Body of pancreas (tissue), 4 donors: ENCODE results near the gene CD248. TPM values are rescaled to one million over a fixed set of nuclear protein-coding genes. Genes with fewer than 3 reads are reported as not detected.

ENCODE experiments used
- ATAC-seq: fragments of 150-250 bp; one replicate; pipeline ENCODE4 v1.9.1; 2016
- DNase-seq, 4 donors: peaks; one replicate each; pipeline ENCODE4 v3.0.0-alpha.2; 2019
- H3K27ac ChIP-seq, 4 donors: fragments of 200-600 bp; sonication (generic); 1 replicate in 3 of 4; 2 replicates in 1 of 4; pipeline versions ENCODE4 v1.5.1 to v1.6.1; 2016 to 2019; ENCODE audit warnings: mild to moderate bottlenecking in 1 of 4, mixed read lengths in 1 of 4, moderate library complexity in 1 of 4
- H3K27me3 ChIP-seq, 2 donors: fragments of 200-600 bp; sonication (generic); one replicate each; pipeline ENCODE4 v1.6.0; 2016; ENCODE audit warnings: mild to moderate bottlenecking in 1 of 2
- H3K36me3 ChIP-seq, 2 donors: fragments of 200-600 bp; sonication (generic); replicated peaks in 1 of 2; 2 replicates each; pipeline ENCODE4 v1.5.1; 2016; ENCODE audit warnings: low read depth in 2 of 2; ENCODE audit not compliant: insufficient read depth in 1 of 2
- H3K4me1 ChIP-seq: fragments of 200-600 bp; sonication (generic); one replicate; pipeline ENCODE4 v1.6.0; 2016
- H3K4me3 ChIP-seq, 2 donors: fragments of 200-600 bp; sonication (generic); 1 replicate in 1 of 2; 2 replicates in 1 of 2; pipeline ENCODE4 v1.5.1; 2016 to 2019
- H3K9me3 ChIP-seq, 3 donors: fragments of 200-600 bp; sonication (generic); 1 replicate in 2 of 3; 2 replicates in 1 of 3; pipeline ENCODE4 v1.5.1; 2016
- CTCF ChIP-seq, 7 experiments: fragments of 450-650 bp in 4 of 7; fragments of 200-600 bp in 3 of 7; sonication (generic) in 3 of 7; IDR thresholded peaks; one replicate each; pipeline ENCODE4 v1.5.1; 2016 to 2019; ENCODE audit warnings: antibody characterized with exemption in 7 of 7
- POLR2A ChIP-seq, 3 donors: fragments of 450-650 bp; IDR thresholded peaks; one replicate each; pipeline ENCODE4 v1.6.1; 2016; ENCODE audit warnings: antibody characterized with exemption in 3 of 3, mild to moderate bottlenecking in 2 of 3
- WGBS, 2 donors: methylation state at CpG; one replicate each; pipeline ENCODE4 v1.1.5; 2017; 5-methylcytosine and 5-hydroxymethylcytosine counted together
- intact Hi-C: fragments of 100-400 bp; cut with DNase I; formaldehyde crosslinking; loops from one replicate; pipeline ENCODE4 v1.15.1; 2023
- total RNA-seq, 2 donors: library from RNA; depleted of rRNA; stranded (reverse); fragments of >200 nt; gene quantifications; one replicate each; pipeline ENCODE4 v1.1.0, GENCODE V29; 2016

Gene CD248
- total RNA-seq, result 10 to 100 TPM; 10.6 to 86.0 TPM

- 49% methylated on average over 13 of the region's 29 CpGs; no CpG with 5 or more reads in 1 of the 2 donors for WGBS, 2 donors
Measured at GRCh38 chr11:66316849-66317251, at the start of gene CD248. Gene CD248, minus strand, starts transcription at chr11:66317044. Its CDS starts 17 bp downstream, at chr11:66317027.

GRCh38 chr11:66365711-66366619, 49.1 kb upstream of the CD248 start:
- Histone ChIP-seq H3K36me3 (no peaks in the 10 kb centered on the region), H3K9me3 (no peaks in the 10 kb centered on the region), H3K4me1 (peaks cover 21% of the 10 kb centered on the region), H3K27ac (no peak overlapping the region), H3K4me3 (no peak overlapping the region), H3K27me3 (no peaks in the 10 kb centered on the region)
- 73 to 79% methylated on average over 8 to 14 of the region's 14 CpGs for WGBS, 2 donors
- DNase-seq (no peak), ATAC-seq (no peak)
- TF ChIP-seq CTCF (IDR thresholded peaks at IDR 0.05), result no peak
- no peak for TF ChIP-seq POLR2A (IDR thresholded peaks at IDR 0.05)
- intact Hi-C loops, result no loop called here

More at GRCh38 chr11:66316849-66317251, at the start of gene CD248:
- H3K36me3 ChIP-seq, result no peaks in the 10 kb centered on the region
- H3K4me1 ChIP-seq, result peaks cover 18% of the 10 kb centered on the region
- DNase-seq, result peak in 1 of 4 donors; percentile 40
- TF ChIP-seq CTCF (IDR thresholded peaks at IDR 0.05) (no peak), POLR2A (IDR thresholded peaks at IDR 0.05) (no peak)
- no peak for ATAC-seq
- no peak within 1 kb of the TSS for H3K4me3 ChIP-seq
- no peaks in the 10 kb centered on the region for H3K9me3 ChIP-seq
- H3K27ac ChIP-seq, result peak within 1 kb of the TSS in 3 of 4 donors; percentile 8 to 67 (median 65)
- intact Hi-C loops, result no loop called here
- H3K27me3 ChIP-seq, result no peaks in the 10 kb centered on the region

GRCh38 chr11:66365166-66365565, 48.3 kb upstream of the CD248 start:
- Histone ChIP-seq H3K27ac (no peak overlapping the region), H3K27me3 (no peaks in the 10 kb centered on the region), H3K4me1 (peaks cover 13% of the 10 kb centered on the region), H3K36me3 (no peaks in the 10 kb centered on the region), H3K9me3 (no peaks in the 10 kb centered on the region), H3K4me3 (no peak overlapping the region)
- ATAC-seq (no peak), DNase-seq (no peak)
- WGBS, 2 donors, result 100% methylated on average over 4 to 6 of the region's 6 CpGs
- TF ChIP-seq POLR2A (IDR thresholded peaks at IDR 0.05) (no peak), CTCF (IDR thresholded peaks at IDR 0.05) (no peak)
- intact Hi-C loops, result no loop called here

GRCh38 chr11:66363805-66364535, 47.1 kb upstream of the CD248 start:
- no peak overlapping the region for H3K27ac ChIP-seq
- intact Hi-C loops, result no loop called here
- no peak for ATAC-seq

More at GRCh38 chr11:66363805-66364535, 47.1 kb upstream of the CD248 start:
- Histone ChIP-seq H3K4me1 (peaks cover 15% of the 10 kb centered on the region), H3K36me3 (no peaks in the 10 kb centered on the region), H3K9me3 (no peaks in the 10 kb centered on the region), H3K4me3 (no peak overlapping the region), H3K27me3 (no peaks in the 10 kb centered on the region)
- peak in 3 of 4 donors; percentile 42 to 63 (median 56) for DNase-seq
- TF ChIP-seq POLR2A (IDR thresholded peaks at IDR 0.05) (no peak), CTCF (IDR thresholded peaks at IDR 0.05) (peak; percentile 15 to 49 (median 40))
- 82% methylated on average over 12 to 15 of the region's 15 CpGs for WGBS, 2 donors
